Skeletal muscle satellite cell (primary cell): Measurements from ENCODE around the gene GDF2.

Experiments
- H3K27me3 ChIP-seq: 2 replicates; pipeline ENCODE4 v1.7.0; 2013; ENCODE audit warnings: low read length; ENCODE audit not compliant: control insufficient read depth, insufficient read depth
- H3K36me3 ChIP-seq: 2 replicates; pipeline ENCODE4 v1.7.0; 2013; ENCODE audit warnings: mild to moderate bottlenecking, control low read depth, low read length; ENCODE audit not compliant: insufficient read depth
- H3K4me1 ChIP-seq: 2 replicates; pipeline ENCODE4 v1.7.0; 2013; ENCODE audit warnings: low read length; ENCODE audit not compliant: control insufficient read depth, insufficient read depth
- H3K4me2 ChIP-seq: 2 replicates; pipeline ENCODE4 v1.7.0; 2013; ENCODE audit warnings: mild to moderate bottlenecking, low read length
- H3K4me3 ChIP-seq: 2 replicates; pipeline ENCODE4 v1.7.0; 2013; ENCODE audit warnings: low read length
- H3K9ac ChIP-seq: 2 replicates; pipeline ENCODE4 v1.7.0; 2013; ENCODE audit warnings: mild to moderate bottlenecking, low read depth, low read length, moderate library complexity
- H3K9me3 ChIP-seq: replicated peaks from 2 replicates; pipeline ENCODE4 v1.7.0; 2013; ENCODE audit warnings: mild to moderate bottlenecking, control low read depth, low read length

Gene GDF2

GRCh38 chr10:47359626-47360418 lies 37.6 kb downstream of the GDF2 start:
- no peak overlapping the region for H3K4me3 ChIP-seq
- no peaks in the 10 kb centered on the region for H3K4me1 ChIP-seq
- H3K4me2 ChIP-seq, result no peak overlapping the region
- H3K27me3 ChIP-seq, result peaks cover 50% of the 10 kb centered on the region
- H3K9ac ChIP-seq, result no peak overlapping the region
- no peaks in the 10 kb centered on the region for H3K9me3 ChIP-seq
- no peaks in the 10 kb centered on the region for H3K36me3 ChIP-seq

- H3K4me1 ChIP-seq, result no peaks in the 10 kb centered on the region
- no peak overlapping the region for H3K9ac ChIP-seq
- H3K36me3 ChIP-seq, result no peaks in the 10 kb centered on the region
- H3K9me3 ChIP-seq, result no peaks in the 10 kb centered on the region
- H3K4me3 ChIP-seq, result no peak overlapping the region
- H3K4me2 ChIP-seq, result no peak overlapping the region
- H3K27me3 ChIP-seq, result peaks cover 57% of the 10 kb centered on the region
Measured at GRCh38 chr10:47360419-47361040, 38.3 kb downstream of the GDF2 start.

- Histone ChIP-seq H3K4me2 (no peak overlapping the region), H3K36me3 (no peaks in the 10 kb centered on the region), H3K27me3 (peaks cover 56% of the 10 kb centered on the region), H3K9ac (no peak overlapping the region), H3K9me3 (no peaks in the 10 kb centered on the region), H3K4me1 (no peaks in the 10 kb centered on the region), H3K4me3 (no peak overlapping the region)
Measured at GRCh38 chr10:47361293-47361692, 39.0 kb downstream of the GDF2 start.

- Histone ChIP-seq H3K9ac (no peak overlapping the region), H3K4me3 (no peak overlapping the region), H3K4me1 (no peaks in the 10 kb centered on the region), H3K36me3 (no peaks in the 10 kb centered on the region), H3K4me2 (no peak overlapping the region), H3K9me3 (no peaks in the 10 kb centered on the region), H3K27me3 (peaks cover 63% of the 10 kb centered on the region)
Measured at GRCh38 chr10:47362199-47362598, 39.9 kb downstream of the GDF2 start.

- Histone ChIP-seq H3K4me1 (no peaks in the 10 kb centered on the region), H3K36me3 (no peaks in the 10 kb centered on the region), H3K9me3 (no peaks in the 10 kb centered on the region), H3K4me3 (no peak overlapping the region), H3K27me3 (peaks cover 57% of the 10 kb centered on the region), H3K9ac (no peak overlapping the region), H3K4me2 (no peak overlapping the region)
Measured at GRCh38 chr10:47363781-47364180, 41.5 kb downstream of the GDF2 start.

- no peaks in the 10 kb centered on the region for H3K9me3 ChIP-seq
- no peak overlapping the region for H3K4me3 ChIP-seq
- no peak overlapping the region for H3K9ac ChIP-seq
- peaks cover 51% of the 10 kb centered on the region for H3K27me3 ChIP-seq
- no peak overlapping the region for H3K4me2 ChIP-seq
- no peaks in the 10 kb centered on the region for H3K36me3 ChIP-seq
- H3K4me1 ChIP-seq, result no peaks in the 10 kb centered on the region
Measured at GRCh38 chr10:47364366-47364765, 42.1 kb downstream of the GDF2 start.

- Histone ChIP-seq H3K36me3 (no peaks in the 10 kb centered on the region), H3K4me2 (no peak overlapping the region), H3K4me1 (no peaks in the 10 kb centered on the region), H3K9ac (no peak overlapping the region), H3K27me3 (peaks cover 47% of the 10 kb centered on the region), H3K4me3 (no peak overlapping the region), H3K9me3 (no peaks in the 10 kb centered on the region)
Measured at GRCh38 chr10:47364911-47365310, 42.7 kb downstream of the GDF2 start.

GRCh38 chr10:47365431-47366180 lies 43.4 kb downstream of the GDF2 start:
- H3K4me1 ChIP-seq, result no peaks in the 10 kb centered on the region
- H3K27me3 ChIP-seq, result peaks cover 47% of the 10 kb centered on the region
- H3K9me3 ChIP-seq, result no peaks in the 10 kb centered on the region
- no peaks in the 10 kb centered on the region for H3K36me3 ChIP-seq
- H3K4me3 ChIP-seq, result no peak overlapping the region
- H3K4me2 ChIP-seq, result no peak overlapping the region
- H3K9ac ChIP-seq, result no peak overlapping the region

GRCh38 chr10:47366181-47366631 lies 44.0 kb downstream of the GDF2 start:
- H3K27me3 ChIP-seq, result peaks cover 47% of the 10 kb centered on the region
- no peaks in the 10 kb centered on the region for H3K36me3 ChIP-seq

GRCh38 chr10:47366731-47367460 lies 44.6 kb downstream of the GDF2 start:
- Histone ChIP-seq H3K9me3 (no peaks in the 10 kb centered on the region), H3K4me1 (no peaks in the 10 kb centered on the region), H3K27me3 (peaks cover 47% of the 10 kb centered on the region)

More at GRCh38 chr10:47366181-47366631, 44.0 kb downstream of the GDF2 start:
- Histone ChIP-seq H3K9ac (no peak overlapping the region), H3K9me3 (no peaks in the 10 kb centered on the region), H3K4me3 (no peak overlapping the region), H3K4me2 (no peak overlapping the region), H3K4me1 (no peaks in the 10 kb centered on the region)

GRCh38 chr10:47367646-47368045 lies 45.4 kb downstream of the GDF2 start:
- Histone ChIP-seq H3K9ac (no peak overlapping the region), H3K4me3 (no peak overlapping the region), H3K4me1 (no peaks in the 10 kb centered on the region), H3K9me3 (no peaks in the 10 kb centered on the region), H3K27me3 (peaks cover 42% of the 10 kb centered on the region), H3K36me3 (no peaks in the 10 kb centered on the region), H3K4me2 (no peak overlapping the region)

More at GRCh38 chr10:47366731-47367460, 44.6 kb downstream of the GDF2 start:
- Histone ChIP-seq H3K36me3 (no peaks in the 10 kb centered on the region), H3K4me3 (no peak overlapping the region), H3K9ac (no peak overlapping the region), H3K4me2 (no peak overlapping the region)
